H1 (cell line): Measurements from ENCODE around the gene LSG1. TPM values are rescaled to one million over a fixed set of nuclear protein-coding genes. Genes with fewer than 3 reads are reported as not detected.
A peak's percentile ranks its signal among the peaks of the same experiment; 100 is the strongest.

ENCODE experiments used
- CTCF ChIA-PET: fragments of 300-600 bp; sonication (Branson Sonifier 250); formaldehyde crosslinking; loops from one replicate; lab custom pipeline; 2021; ENCODE audit not compliant: partially characterized antibody; lab: Charles Lee
- POLR2A ChIA-PET: fragments of 300-600 bp; sonication (Branson Sonifier 250); formaldehyde crosslinking; loops from one replicate; lab custom pipeline; 2021; ENCODE audit warnings: inconsistent platforms; ENCODE audit not compliant: partially characterized antibody; lab: Charles Lee
- DNase-seq, 2 experiments: peaks; one replicate each; pipeline versions ENCODE4 v3.0.0 to v3.0.0-alpha.2; 2010 to 2022; ENCODE audit warnings: low spot score in 2 of 2, low read depth in 1 of 2, mixed read lengths in 1 of 2
- FAIRE-seq: peaks from 2 replicates; lab custom pipeline; 2011; peaks lifted over from hg19 to GRCh38; lab: Jason Lieb, UNC
- H2AFZ ChIP-seq: 2 replicates; pipeline ENCODE4 v1.8.1; 2012; ENCODE audit warnings: low read length, inconsistent platforms
- H2AK5ac ChIP-seq: 2 replicates; pipeline ENCODE4 v1.6.1; 2013; ENCODE audit warnings: low read depth, low read length
- H2BK120ac ChIP-seq: replicated peaks from 2 replicates; pipeline ENCODE3; 2013; ENCODE audit warnings: low read depth, low read length, inconsistent platforms
- H2BK12ac ChIP-seq: 2 replicates; pipeline ENCODE4 v1.6.1; 2013; ENCODE audit warnings: low read depth, low read length
- H2BK15ac ChIP-seq: 2 replicates; pipeline ENCODE4 v1.6.1; 2013; ENCODE audit warnings: low read length
- H2BK20ac ChIP-seq: 2 replicates; pipeline ENCODE4 v1.6.1; 2013; ENCODE audit warnings: low read length
- H2BK5ac ChIP-seq: 2 replicates; pipeline ENCODE4 v1.6.1; 2013; ENCODE audit warnings: low read depth, low read length
- H3K14ac ChIP-seq: 2 replicates; pipeline ENCODE4 v1.6.1; 2013; ENCODE audit warnings: inconsistent platforms; ENCODE audit not compliant: insufficient read length
- H3K18ac ChIP-seq: 2 replicates; pipeline ENCODE4 v1.6.1; 2013; ENCODE audit warnings: low read length; ENCODE audit errors: extremely low read depth
- H3K23ac ChIP-seq: 2 replicates; pipeline ENCODE4 v1.6.1; 2013; ENCODE audit warnings: inconsistent platforms; ENCODE audit not compliant: insufficient read length
- H3K23me2 ChIP-seq: 2 replicates; pipeline ENCODE4 v1.6.1; 2013; ENCODE audit warnings: low read depth, low read length
- H3K27ac ChIP-seq: 2 replicates; pipeline ENCODE4 v1.6.1; 2011; ENCODE audit warnings: low read depth, low read length, inconsistent platforms
- H3K27me3 ChIP-seq, 4 experiments: replicated peaks in 1 of 4; 1 replicate in 1 of 4; 2 replicates in 3 of 4; pipeline versions ENCODE4 v1.6.1 to v1.8.1; 2011 to 2013; ENCODE audit warnings: low read length in 3 of 4, mild to moderate bottlenecking in 3 of 4, inconsistent platforms in 2 of 4, mixed read lengths in 2 of 4, moderate library complexity in 1 of 4; ENCODE audit not compliant: control insufficient read depth in 3 of 4, insufficient read depth in 3 of 4; ENCODE audit errors: extremely low read depth in 1 of 4
- H3K36me3 ChIP-seq, 4 experiments: 2 replicates each; pipeline versions ENCODE4 v1.6.1 to v1.8.1; 2011 to 2013; ENCODE audit warnings: mild to moderate bottlenecking in 4 of 4, low read length in 3 of 4, moderate library complexity in 2 of 4, control low read depth in 1 of 4, inconsistent platforms in 1 of 4; ENCODE audit not compliant: insufficient read depth in 4 of 4, control insufficient read depth in 2 of 4
- H3K4ac ChIP-seq: replicated peaks from 2 replicates; pipeline ENCODE3; 2013; ENCODE audit warnings: low read length, low read depth, mixed read lengths, inconsistent platforms; ENCODE audit not compliant: insufficient read length
- H3K4me1 ChIP-seq, 4 experiments: replicated peaks in 1 of 4; 1 replicate in 1 of 4; 2 replicates in 3 of 4; pipeline versions ENCODE4 v1.6.1 to v1.8.1; 2011 to 2013; ENCODE audit warnings: low read length in 3 of 4, inconsistent platforms in 2 of 4, mixed read lengths in 1 of 4; ENCODE audit not compliant: insufficient read depth in 4 of 4, control insufficient read depth in 3 of 4
- H3K4me2 ChIP-seq, 2 experiments: 2 replicates each; pipeline versions ENCODE4 v1.6.1 to v1.8.1; 2011 to 2013; ENCODE audit warnings: low read depth in 2 of 2, low read length in 2 of 2, control low read depth in 1 of 2, inconsistent platforms in 1 of 2, mild to moderate bottlenecking in 1 of 2; ENCODE audit not compliant: insufficient read depth in 1 of 2
- H3K4me3 ChIP-seq, 4 experiments: fragments of 200-600, 300-600 bp in 1 of 4; sonication (generic), shearing (Covaris generic), sonication (Bioruptor Twin) in 1 of 4; 2 replicates each; pipeline versions ENCODE4 v1.5.1 to v1.8.1; 2011 to 2016; ENCODE audit warnings: low read length in 4 of 4, low read depth in 3 of 4, control low read depth in 2 of 4, inconsistent platforms in 2 of 4, mild to moderate bottlenecking in 2 of 4, mixed read lengths in 1 of 4, moderate library complexity in 1 of 4; ENCODE audit not compliant: insufficient read depth in 2 of 4; ENCODE audit errors: extremely low read depth in 1 of 4
- H3K56ac ChIP-seq: replicated peaks from 2 replicates; pipeline ENCODE3; 2013; ENCODE audit warnings: low read depth, mild to moderate bottlenecking, mixed read lengths, low read length, inconsistent platforms; ENCODE audit not compliant: insufficient read length
- H3K79me1 ChIP-seq: 2 replicates; pipeline ENCODE4 v1.6.1; 2013; ENCODE audit warnings: low read depth, low read length, control low read depth
- H3K79me2 ChIP-seq, 2 experiments: 2 replicates each; pipeline versions ENCODE4 v1.6.1 to v1.8.1; 2012 to 2013; ENCODE audit warnings: low read length in 2 of 2, mild to moderate bottlenecking in 2 of 2, inconsistent platforms in 1 of 2; ENCODE audit not compliant: insufficient read depth in 2 of 2, control insufficient read depth in 1 of 2
- H3K9ac ChIP-seq, 4 experiments: replicated peaks in 1 of 4; 1 replicate in 1 of 4; 2 replicates in 3 of 4; pipeline versions ENCODE4 v1.6.1 to v1.8.1; 2011 to 2013; ENCODE audit warnings: low read depth in 3 of 4, low read length in 3 of 4, control low read depth in 2 of 4, mild to moderate bottlenecking in 2 of 4, moderate library complexity in 2 of 4, inconsistent platforms in 1 of 4; ENCODE audit errors: extremely low read depth in 1 of 4
- H3K9me3 ChIP-seq, 2 experiments: 2 replicates each; pipeline versions ENCODE4 v1.6.1 to v1.8.1; 2012 to 2013; ENCODE audit warnings: mild to moderate bottlenecking in 2 of 2, moderate library complexity in 2 of 2, control low read depth in 1 of 2, inconsistent platforms in 1 of 2, low read depth in 1 of 2, low read length in 1 of 2, mixed read lengths in 1 of 2; ENCODE audit not compliant: insufficient read depth in 2 of 2
- H4K20me1 ChIP-seq, 2 experiments: replicated peaks in 1 of 2; 2 replicates each; pipeline versions ENCODE3 to v1.8.1; 2011 to 2013; ENCODE audit warnings: inconsistent platforms in 2 of 2, low read length in 2 of 2, mild to moderate bottlenecking in 1 of 2; ENCODE audit not compliant: insufficient read depth in 2 of 2, control insufficient read depth in 1 of 2
- H4K5ac ChIP-seq: 2 replicates; pipeline ENCODE4 v1.6.1; 2013; ENCODE audit warnings: low read length, low read depth, mixed read lengths, inconsistent platforms; ENCODE audit not compliant: insufficient read length
- H4K8ac ChIP-seq: 2 replicates; pipeline ENCODE4 v1.8.0; 2013; ENCODE audit warnings: mild to moderate bottlenecking, moderate library complexity, low read length, inconsistent platforms; ENCODE audit not compliant: insufficient read depth; ENCODE audit errors: extremely low read depth
- H4K91ac ChIP-seq: replicated peaks from 2 replicates; pipeline ENCODE3; 2013; ENCODE audit warnings: low read length, mixed read lengths, inconsistent platforms; ENCODE audit not compliant: insufficient read length
- RAD21 ChIP-seq, 2 experiments: IDR thresholded peaks in 1 of 2; conservative IDR thresholded peaks in 1 of 2; 2 replicates each; pipeline ENCODE4 v1.6.1; 2011; ENCODE audit warnings: low read depth in 2 of 2, low read length in 2 of 2, improper control_type of control experiment in 1 of 2, inconsistent platforms in 1 of 2, mild to moderate bottlenecking in 1 of 2, moderate library complexity in 1 of 2
- WGBS, 2 experiments: shearing (Covaris generic) in 1 of 2; methylation state at CpG; one replicate each; pipeline versions ENCODE4 v1.1.6 to v1.1.7; 2013 to 2015; ENCODE audit warnings: low lambda C conversion rate in 2 of 2, mixed read lengths in 2 of 2, inconsistent platforms in 1 of 2, low coverage in 1 of 2, missing lambda C conversion rate in 1 of 2; ENCODE audit not compliant: insufficient replicate concordance in 2 of 2, insufficient coverage in 1 of 2, insufficient read length in 1 of 2; ENCODE audit errors: extremely low coverage in 1 of 2, missing lambda C conversion rate in 1 of 2; 5-methylcytosine and 5-hydroxymethylcytosine counted together
- polyA plus RNA-seq, 7 experiments: library from polyadenylated mRNA; depleted of rRNA in 3 of 7; stranded (reverse) in 5 of 7; unstranded in 2 of 7; fragments of >200 nt in 5 of 7; fragments of 200-250 nt in 2 of 7; gene quantifications; 1 replicate in 5 of 7; 2 replicates in 1 of 7; 4 replicates in 1 of 7; pipeline versions ENCODE4 v1.2.1 to v1.2.3, GENCODE V29; 2011 to 2013; ENCODE audit warnings: missing spikeins in 2 of 7, mixed read lengths in 2 of 7
- total RNA-seq: library from RNA; stranded (reverse); fragmentation: NEBNext Ultra II Directional; extraction: Animal tissue kit (Norgen Biotek cat#: 25700); gene quantifications from 2 replicates; pipeline ENCODE4 v1.2.1, GENCODE V29; 2021

The LSG1 gene
- total and polyA plus RNA-seq, 2 of the 8 experiments (the other 6 are each of a cell fraction or from before 2014, with no cell fraction given), result 23.7 to 47.6 TPM

DNA sequence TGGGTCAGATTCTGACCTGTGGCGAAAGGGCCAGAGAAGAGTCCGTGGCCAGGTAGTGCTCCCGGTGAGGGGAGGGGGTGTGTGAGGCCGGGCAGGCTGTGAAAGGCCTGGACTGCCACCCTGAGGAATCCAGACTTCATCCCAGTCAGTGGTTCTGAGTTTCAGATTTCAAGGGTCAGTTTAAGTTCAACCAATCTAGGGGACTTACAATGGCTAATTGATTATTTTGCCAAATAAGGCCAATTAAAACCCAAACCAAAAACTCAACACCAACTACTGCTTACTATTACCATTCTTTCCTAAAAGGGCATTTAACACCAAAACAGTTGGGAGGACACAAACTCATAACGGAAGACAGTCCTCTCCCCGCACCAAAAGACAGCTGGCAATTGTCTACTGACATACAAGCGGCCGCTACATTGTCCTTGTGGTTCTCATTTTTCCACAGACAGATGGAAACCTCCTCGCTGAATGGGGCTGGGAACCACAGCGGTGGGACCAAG is 69.3 kb downstream of the LSG1 start:
- Histone ChIP-seq H2BK5ac (no peak overlapping the region), H4K91ac (no peak overlapping the region), H2BK20ac (no peak overlapping the region), H3K27me3 (no peaks in the 10 kb centered on the region), H4K5ac (no peak overlapping the region), H4K20me1 (peaks cover 0 to 2% of the 10 kb centered on the region in 2 experiments), H4K8ac (no peak overlapping the region), H2AK5ac (no peak overlapping the region), H3K18ac (no peak overlapping the region), H2BK12ac (no peak overlapping the region), H3K79me1 (no peaks in the 10 kb centered on the region), H3K9ac (no peak overlapping the region), H2BK15ac (no peak overlapping the region), H3K9me3 (no peaks in the 10 kb centered on the region), H3K14ac (no peak overlapping the region), H3K56ac (no peak overlapping the region), H3K23me2 (no peaks in the 10 kb centered on the region), H3K36me3 (no peaks in the 10 kb centered on the region; a peak in 2 of 8 replicates), H2AFZ (no peak overlapping the region), H3K4me2 (no peak overlapping the region), H3K23ac (no peak overlapping the region), H3K4me3 (no peak overlapping the region), H3K4me1 (no peaks in the 10 kb centered on the region), H3K27ac (no peak overlapping the region), H3K4ac (no peak overlapping the region), H3K79me2 (no peaks in the 10 kb centered on the region), H2BK120ac (no peak overlapping the region)
- FAIRE-seq (no peak), DNase-seq (no peak)
- WGBS, 2 experiments, result 91% methylated on average over 10 of the region's 10 CpGs; no CpG with 5 or more reads in 1 of the 2 experiments
- CTCF ChIA-PET, result interaction anchor here (1.1 to 1.6 kb wide), 3 partner anchors 8 to 43 kb away, joined by 3 to 6 read pairs (median 5); no protein-coding TSS in a partner anchor
- POLR2A ChIA-PET, result interaction anchor here (1.5 kb wide), 1 partner anchor 12 kb away, joined by 3 read pairs; no protein-coding TSS in a partner anchor
- peak in 1 of 2 experiments; percentile 17; a peak in 1 of 4 replicates for TF ChIP-seq RAD21 (IDR thresholded peaks at IDR 0.05 in 1 of 2, conservative IDR thresholded peaks at IDR 0.05 in 1 of 2; ENCODE audit: low read depth in 2 of 2, low read length in 2 of 2)
